GM20000 (cell line): ENCODE results near the gene NPHP3.

Experiments
- DNase-seq: peaks from one replicate; pipeline ENCODE4 v3.0.0; 2012; ENCODE audit warnings: low spot score
- TF ChIP-seq, protein P1 (sequence below): IDR thresholded peaks from 2 replicates; pipeline ENCODE4 v1.5.1; 2012; ENCODE audit warnings: mild to moderate bottlenecking, control low read depth; ENCODE audit errors: extremely low read depth, missing control alignments

Gene NPHP3

GRCh38 chr3:132661101-132661500 lies 61.1 kb downstream of the NPHP3 start:
- TF ChIP-seq, protein P1, sequence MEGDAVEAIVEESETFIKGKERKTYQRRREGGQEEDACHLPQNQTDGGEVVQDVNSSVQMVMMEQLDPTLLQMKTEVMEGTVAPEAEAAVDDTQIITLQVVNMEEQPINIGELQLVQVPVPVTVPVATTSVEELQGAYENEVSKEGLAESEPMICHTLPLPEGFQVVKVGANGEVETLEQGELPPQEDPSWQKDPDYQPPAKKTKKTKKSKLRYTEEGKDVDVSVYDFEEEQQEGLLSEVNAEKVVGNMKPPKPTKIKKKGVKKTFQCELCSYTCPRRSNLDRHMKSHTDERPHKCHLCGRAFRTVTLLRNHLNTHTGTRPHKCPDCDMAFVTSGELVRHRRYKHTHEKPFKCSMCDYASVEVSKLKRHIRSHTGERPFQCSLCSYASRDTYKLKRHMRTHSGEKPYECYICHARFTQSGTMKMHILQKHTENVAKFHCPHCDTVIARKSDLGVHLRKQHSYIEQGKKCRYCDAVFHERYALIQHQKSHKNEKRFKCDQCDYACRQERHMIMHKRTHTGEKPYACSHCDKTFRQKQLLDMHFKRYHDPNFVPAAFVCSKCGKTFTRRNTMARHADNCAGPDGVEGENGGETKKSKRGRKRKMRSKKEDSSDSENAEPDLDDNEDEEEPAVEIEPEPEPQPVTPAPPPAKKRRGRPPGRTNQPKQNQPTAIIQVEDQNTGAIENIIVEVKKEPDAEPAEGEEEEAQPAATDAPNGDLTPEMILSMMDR, result no peak
- peak; percentile 10 for DNase-seq

GRCh38 chr3:132660811-132661070 lies 61.5 kb downstream of the NPHP3 start:
- TF ChIP-seq, protein P1, result no peak
- no peak for DNase-seq

- TF ChIP-seq, protein P1, result no peak
- peak; percentile 85 for DNase-seq
Observed at GRCh38 chr3:132660052-132660810, 62.0 kb downstream of the NPHP3 start, which contains the start of gene UBA5. TSS of gene UBA5 (plus strand) at chr3:132660329. CDS start at chr3:132660538, 209 bp downstream.

DNA sequence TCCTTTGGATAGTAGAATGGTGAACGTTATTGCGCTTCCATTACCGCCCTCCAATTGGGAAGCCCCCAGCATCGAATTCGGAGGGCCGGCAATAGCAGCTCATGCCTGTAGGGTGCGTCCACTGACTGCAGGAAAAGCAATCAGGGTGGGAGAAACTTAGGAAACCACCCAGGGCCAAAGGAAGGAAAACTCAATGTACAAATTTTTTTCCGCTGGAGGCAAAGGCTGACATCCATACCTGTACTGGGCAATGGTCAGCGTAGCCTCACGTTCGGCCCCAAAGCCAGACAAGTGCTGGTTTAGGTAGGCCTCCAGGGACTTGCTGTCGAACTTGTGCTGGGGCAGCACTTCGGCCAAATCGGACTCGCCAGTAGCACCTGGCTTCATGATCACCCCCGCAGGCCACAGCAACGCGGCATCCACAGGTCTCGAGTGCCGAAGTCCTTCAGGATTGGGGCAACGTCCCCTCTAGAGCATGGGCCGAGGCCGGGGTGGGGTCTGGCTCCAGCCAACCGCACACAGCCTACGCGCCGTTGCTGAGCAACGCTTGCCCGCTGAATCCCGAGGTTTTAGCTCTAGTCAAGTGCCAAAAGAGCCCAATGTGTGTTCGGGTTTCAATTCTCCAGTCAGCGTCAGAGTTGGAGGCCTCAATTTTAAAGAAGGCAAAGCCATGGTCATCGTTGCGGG lies 62.7 kb downstream of the NPHP3 start, which contains the start of gene ACAD11:
Gene ACAD11 (minus strand): TSS at position 445 of the 687 bp plus-strand sequence. CDS start 58 bp downstream, at position 387.
- TF ChIP-seq, protein P1, result peak; percentile 69
- peak; percentile 69 for DNase-seq

DNA sequence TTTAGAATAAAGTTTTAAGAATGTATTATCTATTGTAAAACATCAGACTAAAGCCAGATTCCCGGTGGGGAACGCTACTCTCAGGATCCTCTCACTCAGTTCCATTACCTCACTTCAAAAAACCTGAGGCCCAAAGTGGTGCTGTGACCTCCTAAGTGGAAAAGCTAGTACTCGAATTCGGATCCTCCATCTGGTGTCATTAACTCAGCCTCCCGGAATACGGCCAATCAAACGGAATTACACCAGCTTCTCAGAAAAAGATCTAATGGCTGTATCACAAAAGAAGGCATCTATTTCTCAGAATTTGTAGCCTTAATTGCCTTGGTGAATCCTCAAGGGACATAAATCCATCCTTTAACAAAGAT lies 63.2 kb downstream of the NPHP3 start:
- TF ChIP-seq, protein P1, result no peak
- DNase-seq, result no peak

- no peak for DNase-seq
- TF ChIP-seq, protein P1, result no peak
Observed at GRCh38 chr3:132657869-132658747, 64.1 kb downstream of the NPHP3 start.
